ENCODE measurements around the gene VSX1.

The VSX1 gene

DNA sequence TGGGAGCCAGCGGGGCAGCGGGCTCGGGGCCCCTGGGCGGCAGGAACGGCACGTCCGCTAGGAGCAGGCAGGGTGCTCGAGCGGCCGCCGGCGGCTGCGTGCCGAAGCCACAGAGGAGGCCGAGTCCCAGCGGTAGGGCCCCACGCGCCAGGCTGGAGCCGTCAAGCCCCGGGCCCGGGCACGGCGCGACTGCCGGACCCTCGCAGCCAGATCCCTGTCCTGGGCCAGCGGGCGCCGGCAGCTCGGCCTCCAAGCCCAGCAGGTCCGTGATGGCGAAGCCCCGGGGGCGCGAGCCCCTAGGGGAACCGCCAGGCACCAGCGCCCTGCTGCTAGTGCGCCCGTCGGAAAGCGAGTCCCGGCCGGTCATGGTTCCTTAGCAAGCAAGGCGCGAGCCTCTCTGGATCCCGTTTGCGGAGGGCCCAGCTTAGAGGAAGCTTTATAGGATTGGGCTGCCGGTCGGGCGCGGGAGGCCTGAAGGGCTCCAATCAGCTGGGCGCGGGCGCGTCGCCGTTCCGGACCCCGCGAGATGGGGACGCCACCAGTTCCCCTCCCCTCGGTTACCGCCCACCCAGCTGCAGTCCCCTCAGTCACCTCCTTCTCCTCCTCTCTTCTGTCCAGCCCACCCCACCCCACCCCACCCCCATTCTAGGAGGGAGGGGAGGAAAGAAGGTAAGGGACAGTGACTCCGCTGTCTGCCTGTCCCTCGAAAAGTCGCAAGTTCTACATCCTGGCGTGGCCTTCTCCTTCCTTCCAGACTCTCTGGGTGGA, at the start of gene VSX1:
Gene VSX1 (minus strand): TSS at position 412 of the 768 bp plus-strand sequence. CDS start 45 bp downstream, at position 367.
- no peak for DNase-seq (ENCODE audit: low read depth, low spot score)

DNA sequence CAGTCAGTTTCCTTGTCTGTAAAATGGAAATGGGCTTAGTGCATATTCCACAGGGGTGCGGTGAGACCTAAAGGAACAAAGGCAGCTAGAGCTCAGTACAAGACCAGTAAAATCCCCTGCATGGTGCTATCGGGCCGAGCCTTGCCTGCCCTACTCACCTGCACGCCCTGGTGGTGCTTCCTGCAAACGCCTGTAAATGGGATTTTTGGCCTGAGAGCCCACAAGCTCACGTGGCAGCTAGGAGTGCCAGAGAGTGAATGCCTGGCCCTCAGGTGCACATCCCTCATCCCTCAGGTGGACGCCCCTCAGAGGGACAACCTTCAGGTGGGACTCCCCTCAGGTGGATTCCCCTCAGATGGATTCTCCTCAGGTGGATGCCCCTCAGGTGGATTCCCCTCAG, 48.0 kb upstream of the VSX1 start:
- no peak for DNase-seq (ENCODE audit: low read depth, low spot score)

DNA sequence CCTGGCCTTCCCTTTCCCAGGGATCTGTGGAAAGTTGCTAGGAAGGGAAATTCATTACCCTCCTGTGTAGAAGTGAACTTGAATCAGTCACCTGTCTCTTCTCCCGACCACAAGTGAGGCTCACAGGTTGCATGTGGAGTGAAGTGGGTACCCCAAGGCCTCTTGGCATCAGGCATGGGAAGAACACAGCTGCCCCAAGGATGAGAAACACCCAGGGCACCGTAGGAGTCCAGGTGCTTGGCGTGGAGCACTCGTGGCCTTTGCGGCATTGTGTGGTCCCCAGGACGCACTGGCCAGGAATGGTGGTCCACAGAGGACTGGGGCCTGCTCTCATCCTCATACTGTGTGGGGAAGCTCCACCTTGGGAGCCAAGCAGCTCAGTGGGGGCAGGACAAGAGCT, 47.5 kb upstream of the VSX1 start:
- no peak for DNase-seq (ENCODE audit: low read depth, low spot score)

DNA sequence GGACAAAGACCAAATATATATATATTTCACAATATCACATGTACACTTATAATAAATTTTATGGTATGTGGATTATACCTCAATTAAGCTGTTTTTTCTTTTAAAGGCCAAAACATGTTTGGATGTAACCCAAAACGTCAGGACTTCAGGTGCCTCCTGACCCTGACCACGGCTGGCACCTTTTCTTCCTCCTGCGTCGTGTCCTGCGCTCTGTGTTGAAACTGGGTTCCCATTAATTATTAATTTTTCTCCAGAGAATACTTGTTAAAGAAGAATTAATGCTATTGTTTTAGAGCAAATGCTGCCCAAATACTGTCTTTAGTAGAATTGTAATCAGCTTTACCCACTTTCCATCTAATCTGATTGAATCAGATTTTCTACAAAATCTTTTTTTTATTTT, 46.7 kb upstream of the VSX1 start:
- DNase-seq (ENCODE audit: low read depth, low spot score) = no peak

DNA sequence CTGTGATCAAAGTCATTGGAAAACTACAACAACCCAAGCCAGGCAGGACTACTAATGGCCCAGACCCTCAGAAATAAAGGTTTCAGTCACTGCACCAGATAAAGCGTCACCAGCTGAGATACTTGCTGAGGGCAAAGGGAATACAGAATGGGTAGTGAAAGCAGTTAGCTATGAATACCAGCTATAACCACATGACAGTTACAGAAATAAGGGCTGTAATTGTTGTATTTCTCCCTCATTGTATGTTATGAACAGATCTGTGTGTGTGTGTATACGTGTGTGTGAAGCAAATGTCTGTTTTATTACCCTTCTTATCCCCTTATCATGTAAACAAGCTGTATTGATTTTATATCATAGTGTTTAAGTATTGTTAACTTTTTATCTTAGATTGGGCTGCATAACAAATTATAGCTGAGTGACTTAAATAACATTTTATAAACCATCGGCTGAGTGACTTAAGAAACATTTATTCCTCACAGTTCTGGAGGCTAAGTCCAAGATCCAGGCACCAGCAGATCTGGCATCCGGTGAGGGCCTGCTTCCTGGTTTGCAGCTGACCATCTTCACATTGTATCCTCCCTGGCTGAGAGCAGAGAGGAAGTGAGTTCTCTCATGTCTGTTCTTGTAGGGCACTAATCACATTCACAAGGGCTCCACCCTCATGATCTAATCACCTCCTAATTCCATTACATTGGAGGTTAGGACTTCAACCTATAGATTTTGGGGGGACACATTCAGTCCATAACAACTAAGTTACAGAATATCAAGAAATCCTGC, 46.0 kb upstream of the VSX1 start:
- no peak for DNase-seq (ENCODE audit: low read depth, low spot score)

DNA sequence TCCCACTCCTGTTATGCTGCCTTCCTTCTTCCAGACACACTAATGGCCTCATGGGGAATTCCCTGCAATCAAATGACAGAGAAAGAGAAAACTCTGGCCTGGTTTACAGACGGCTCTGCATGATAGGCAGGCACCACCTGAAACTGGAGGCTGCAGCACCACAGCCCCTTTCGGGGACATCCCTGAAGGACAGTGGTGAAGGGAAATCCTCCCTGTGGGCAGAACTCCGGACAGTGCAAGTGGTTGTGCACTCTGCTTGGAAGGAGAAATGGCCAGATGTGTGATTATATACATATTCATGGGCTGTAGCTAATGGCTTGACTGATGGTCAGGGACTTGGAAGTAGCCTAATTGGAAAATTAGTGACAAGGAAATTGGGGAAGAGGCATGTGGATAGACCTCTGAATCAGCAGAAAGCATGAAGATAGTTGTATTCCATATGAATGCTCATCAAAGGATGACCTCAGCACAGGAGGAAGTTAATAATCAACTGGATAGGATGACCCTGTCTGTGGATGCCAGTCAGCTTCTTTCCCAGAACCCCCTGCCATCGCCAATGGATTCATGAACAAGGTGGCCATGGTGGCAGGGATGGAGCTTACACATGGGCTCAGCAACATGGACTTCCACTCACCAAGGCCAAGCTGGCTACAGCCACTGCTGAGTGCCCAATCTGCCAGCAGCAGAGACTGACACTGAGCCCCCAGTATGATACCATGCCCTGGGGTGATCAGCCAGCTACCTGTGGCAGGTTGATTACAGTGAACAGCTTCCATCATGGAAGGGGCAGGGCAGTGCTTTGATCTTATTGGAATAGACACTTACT, 44.5 kb upstream of the VSX1 start:
- no peak for DNase-seq (ENCODE audit: low read depth, low spot score)

DNA sequence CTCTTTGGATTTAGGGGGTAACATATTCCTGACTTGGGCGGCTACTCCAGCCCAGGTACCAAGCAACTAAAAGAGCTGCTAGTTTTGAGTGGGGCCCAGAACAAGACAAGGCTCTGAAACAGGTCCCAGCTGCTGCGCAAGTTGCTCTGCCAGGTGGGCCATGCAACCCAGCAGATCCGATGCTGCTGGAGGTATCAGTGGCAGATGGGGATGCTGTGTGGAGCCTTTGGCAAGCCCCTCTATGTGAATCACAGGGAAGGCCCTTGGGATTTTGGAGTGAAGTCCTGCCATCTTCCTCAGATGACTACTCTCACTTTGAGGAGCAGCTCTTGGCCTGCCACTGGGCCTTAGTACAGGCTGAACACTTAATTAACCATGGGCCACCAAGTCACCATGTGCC, 43.7 kb upstream of the VSX1 start:
- no peak for DNase-seq (ENCODE audit: low read depth, low spot score)

DNA sequence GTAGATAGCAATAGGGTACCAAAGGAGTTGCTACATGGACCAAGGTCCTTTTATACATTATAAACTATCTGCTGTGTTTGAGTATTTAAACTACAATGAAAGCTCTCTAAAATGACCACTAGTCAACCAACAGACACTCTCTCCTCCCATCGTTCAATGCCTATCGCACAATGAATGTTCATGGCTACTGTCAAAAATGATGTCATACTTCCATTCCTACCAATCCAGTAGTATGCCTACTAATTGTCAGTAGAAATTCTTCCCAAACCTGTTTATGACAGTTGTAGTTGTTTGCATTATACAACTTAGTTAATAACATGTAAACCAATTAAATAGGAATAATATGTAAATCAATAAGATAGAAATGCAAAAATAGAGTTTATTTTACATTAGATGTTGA, 39.0 kb upstream of the VSX1 start:
- no peak for DNase-seq (ENCODE audit: low read depth, low spot score)

DNA sequence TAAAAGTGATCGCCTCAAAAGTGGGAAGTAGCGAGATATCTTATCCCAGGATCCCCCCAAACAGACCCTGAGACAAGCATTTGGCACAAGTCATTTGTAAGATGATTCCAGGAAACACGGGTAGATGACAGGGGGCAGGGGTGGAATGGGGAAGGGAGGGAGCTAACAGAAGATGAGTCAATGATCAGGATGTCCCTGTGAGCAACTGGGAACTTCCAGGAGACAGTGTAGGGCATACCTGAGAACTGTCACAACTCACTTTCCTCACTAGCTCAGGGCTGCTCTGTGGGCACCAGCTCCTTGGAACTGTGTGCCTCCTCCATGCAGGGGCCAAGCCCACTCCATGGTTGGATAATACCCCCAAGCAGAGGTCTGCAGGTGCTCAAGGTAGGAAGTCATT, 38.5 kb upstream of the VSX1 start:
- DNase-seq (ENCODE audit: low read depth, low spot score) = no peak

DNA sequence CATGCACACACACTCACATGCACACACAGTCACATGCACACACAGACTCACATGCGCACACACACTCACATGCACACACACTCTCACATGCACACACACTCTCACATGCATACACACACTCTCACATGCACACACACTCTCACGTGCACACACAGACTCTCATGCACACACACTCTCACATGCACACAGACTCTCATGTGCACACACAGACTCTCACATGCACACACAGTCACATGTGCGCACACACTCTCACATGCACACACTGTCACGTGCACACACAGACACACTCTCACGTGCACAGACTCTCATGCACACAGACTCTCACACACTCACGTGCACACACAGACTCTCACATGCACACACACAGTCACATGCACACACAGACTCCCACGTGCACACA, 36.6 kb upstream of the VSX1 start:
- DNase-seq (ENCODE audit: low read depth, low spot score) = no peak

DNA sequence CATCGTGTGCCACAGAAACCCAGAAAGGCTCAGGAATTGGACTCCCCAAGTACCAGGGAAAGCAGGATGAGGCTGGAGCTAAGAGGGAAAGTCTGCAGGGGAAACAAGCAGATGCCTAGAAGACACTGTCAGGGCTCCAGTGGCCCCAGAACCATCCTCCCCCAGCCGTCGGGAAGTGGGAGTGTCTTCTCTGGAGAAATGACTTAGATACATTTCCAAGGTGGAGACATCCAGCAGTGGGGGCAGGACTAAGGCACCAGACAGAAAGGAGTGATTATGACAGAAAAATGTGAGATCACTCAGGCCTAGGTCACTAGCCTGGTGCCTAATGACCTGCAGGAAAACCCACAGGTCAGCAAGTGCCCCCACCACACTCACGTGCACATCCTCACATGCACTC, 36.0 kb upstream of the VSX1 start:
- DNase-seq (ENCODE audit: low read depth, low spot score) = no peak

DNA sequence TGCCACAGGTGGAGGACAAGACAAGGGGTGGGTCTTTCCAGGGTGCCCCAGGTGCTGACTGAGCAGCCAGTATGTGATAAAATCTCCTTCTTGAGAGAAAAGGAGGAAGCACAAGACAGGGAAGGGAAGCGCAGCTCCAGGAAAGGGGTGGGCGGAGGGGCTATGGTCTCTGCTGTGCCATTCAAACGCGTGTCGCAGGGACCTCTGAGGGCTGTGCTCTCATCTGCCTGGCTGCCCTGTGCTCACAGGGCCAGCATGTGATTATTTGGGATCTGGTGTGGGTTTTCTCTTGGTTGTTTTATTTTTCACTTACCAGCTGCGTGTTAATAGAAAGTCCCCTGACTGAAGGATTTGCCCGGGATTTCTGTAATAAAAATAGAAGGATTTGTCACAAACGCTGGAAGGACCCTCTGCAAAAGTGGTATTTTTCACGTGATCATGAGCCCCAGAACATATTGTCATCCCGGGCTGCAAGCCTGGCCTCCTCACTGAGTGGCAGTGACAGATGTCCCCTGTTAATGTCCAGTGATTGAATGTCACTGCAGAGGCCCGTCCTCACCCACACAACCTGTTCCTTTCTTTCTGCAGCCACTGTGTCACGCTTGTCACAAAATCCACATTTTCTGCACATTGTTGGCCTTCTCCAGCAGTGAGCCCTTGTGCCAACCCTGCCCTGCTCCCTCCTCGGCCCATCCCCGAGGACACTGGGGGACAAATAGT, 35.0 kb upstream of the VSX1 start:
- no peak for DNase-seq (ENCODE audit: low read depth, low spot score)

DNA sequence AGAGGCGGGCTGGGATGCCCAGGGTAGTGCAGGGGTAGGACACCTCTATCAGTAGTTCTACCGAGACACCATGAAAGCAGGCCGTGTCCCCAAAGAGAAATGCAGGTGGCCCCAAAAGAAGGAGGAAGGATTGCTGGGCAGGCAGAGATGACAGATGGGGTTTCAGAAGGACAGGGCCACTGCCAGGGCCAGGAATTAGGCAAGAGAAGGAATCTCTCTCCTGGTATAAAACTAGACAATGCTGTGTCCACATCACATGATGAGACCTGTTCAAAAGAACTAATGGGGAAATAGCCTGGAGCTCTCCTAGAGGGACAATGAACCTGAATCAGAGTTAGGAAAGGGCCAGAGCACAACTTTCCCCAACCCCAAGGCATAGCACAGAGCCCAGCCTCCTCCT, 21.6 kb upstream of the VSX1 start:
- DNase-seq (ENCODE audit: low read depth, low spot score) = no peak

DNA sequence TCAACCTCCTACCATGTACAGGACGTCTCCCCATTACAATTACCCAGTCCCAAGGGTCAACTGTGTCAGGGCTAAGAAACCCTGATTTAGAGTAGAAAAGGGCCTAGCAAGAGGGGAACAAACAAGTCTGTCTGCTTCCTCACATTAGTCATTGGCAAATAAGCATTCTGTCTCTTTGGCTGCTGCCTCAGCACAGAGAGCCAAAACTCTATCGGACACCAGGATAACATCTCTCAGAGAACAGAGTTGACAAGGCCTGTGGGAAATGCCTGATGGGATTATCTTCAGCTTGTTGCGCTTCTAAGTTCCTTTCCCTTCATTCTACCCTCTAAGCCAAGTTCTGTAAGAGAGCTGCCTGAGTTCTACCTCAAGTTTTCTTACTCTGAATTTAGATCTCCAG, 19.0 kb upstream of the VSX1 start:
- no peak for DNase-seq (ENCODE audit: low read depth, low spot score)

DNA sequence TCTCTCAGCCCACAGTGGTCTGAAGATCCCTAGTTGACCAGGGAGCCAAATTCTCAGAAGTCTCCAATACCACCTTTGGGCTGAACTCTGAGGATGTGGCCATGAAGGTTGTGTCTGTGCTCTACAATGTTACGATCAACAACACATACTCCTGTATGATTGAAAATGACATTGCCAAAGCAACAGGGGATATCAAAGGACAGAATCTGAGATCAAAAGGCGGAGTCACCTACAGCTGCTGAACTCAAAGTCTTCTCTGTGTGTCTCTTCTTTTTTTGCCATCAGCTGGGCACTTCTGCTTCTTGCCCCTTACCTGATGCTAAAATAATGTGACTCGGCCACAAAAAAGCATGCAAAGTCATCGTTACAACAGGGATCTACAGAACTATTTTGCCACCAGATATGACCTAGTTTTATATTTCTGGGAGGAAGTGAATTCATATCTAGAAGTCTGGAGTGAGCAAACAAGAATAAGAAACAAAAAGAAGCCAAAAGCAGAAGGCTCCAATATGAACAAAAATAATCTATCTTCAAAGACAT, 17.7 kb upstream of the VSX1 start:
- DNase-seq (ENCODE audit: low read depth, low spot score) = no peak

DNA sequence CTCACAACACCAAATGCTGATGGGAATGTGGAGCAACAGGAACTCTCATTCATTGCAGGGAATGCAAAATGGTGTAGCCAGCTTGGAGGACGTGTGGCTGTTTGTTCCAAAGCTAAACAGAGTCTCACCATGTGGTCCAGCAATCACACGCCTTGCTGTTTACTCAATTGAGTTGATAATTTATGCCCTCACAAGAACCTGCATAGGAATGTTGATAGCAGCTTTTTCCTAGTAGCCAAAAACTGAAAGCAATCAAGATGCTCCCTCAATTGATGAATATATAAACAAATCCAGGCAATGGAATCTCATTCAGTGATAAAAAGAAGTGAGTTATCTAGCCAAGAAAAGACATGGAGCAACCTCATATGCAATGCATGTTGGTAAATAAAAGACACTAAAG, 15.6 kb upstream of the VSX1 start:
- DNase-seq (ENCODE audit: low read depth, low spot score) = no peak

DNA sequence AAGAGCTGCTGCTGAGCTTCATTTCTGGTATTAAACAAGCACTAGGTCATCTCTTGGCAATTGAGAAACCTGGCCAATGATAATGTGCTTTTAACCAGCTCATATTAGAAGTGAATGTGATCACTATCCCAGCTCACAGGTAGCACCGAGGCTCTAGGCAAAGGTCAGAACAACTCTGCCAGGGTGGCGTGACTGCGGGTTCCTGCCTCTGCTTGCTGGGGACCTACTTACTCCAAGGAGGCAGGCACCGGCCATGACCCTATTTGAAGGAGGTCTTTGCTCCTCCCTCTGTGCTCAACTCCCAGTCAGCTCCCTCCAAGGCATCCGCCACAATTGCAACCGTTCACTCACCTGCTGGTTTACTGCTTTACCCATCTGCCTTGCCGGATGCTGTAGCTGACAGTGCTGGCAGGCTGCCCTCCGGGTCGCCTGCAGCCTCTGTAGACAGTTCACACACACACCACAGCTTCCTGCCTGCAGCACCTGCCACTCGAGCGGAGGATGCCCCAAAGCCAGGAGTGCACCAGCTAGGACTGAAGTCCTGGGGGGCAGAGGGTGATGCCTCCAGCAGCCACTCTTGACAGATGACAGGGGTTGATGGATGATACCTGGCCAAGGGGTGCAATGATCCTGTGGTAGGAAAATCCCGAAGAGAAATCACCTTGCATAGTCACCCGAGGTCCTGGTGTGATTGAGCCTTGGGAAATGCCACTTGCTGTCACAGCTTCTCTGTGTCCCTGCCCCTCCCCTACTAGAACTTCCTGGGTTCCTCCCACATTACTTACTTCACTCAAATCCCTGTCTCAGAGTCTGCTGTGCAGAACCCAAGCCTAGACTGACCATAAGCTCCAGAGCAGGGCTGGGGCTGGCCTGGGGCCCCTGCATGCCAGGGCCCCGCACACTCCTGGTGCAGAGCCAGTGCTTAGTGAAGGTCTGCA, 8.8 kb upstream of the VSX1 start:
- DNase-seq (ENCODE audit: low read depth, low spot score) = no peak

DNA sequence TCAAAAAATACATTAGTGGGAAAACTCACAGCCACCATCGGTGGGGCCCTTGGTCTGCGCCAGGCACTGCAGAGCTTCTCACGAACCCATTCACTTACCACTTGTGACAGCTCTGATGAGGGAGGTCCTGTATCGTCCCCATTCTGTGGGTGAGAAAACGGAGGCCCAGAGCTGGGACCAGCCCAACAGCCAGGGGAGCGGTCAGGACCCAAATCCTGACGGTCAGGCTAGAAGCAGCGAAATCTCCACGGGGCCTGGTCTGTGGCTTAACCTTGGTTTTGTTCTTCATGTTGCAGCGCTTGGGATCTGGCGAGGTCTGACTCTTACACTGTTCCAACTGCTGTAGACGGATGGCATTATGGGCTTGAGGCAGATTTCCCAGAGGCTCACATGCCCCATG, 7.7 kb upstream of the VSX1 start:
- DNase-seq (ENCODE audit: low read depth, low spot score) = no peak

DNA sequence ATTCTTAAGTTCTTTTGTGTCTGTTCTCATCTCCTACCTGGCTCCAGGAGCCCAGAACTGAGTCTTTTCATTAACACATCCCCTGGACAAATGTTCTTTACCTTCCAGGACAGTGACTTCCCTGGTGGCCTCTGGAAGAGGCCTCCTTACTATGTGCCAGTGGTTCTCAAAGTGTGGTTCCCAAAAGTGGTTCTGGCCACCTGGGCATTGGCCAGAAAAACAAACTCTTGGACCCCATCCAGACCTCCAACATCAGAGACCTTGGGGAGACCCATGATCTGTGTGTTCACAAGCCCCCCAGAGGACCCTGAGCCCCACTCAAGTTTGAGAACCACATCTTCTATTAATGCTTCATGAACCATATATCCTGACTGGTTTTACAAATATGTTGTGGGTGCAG, 7.2 kb upstream of the VSX1 start:
- no peak for DNase-seq (ENCODE audit: low read depth, low spot score)

DNA sequence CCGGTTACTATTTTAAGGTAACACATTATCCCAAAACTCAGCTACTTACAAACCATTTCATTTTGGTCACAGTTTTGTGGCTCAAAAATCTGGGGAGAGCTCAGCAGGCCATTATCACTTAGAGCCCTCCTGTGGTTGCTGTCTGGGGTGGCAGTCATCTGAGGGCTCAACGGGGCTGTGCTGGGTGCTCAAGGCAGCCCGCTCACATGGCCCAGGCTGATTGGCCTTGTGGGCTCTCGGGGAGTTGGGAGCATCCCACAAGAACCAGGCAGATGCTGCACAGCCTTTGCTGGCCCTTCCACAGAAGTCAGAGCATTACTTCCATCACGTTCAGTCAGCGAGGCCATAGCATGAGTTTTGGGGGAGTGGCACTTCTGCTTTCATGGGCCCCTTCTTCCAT, 6.3 kb upstream of the VSX1 start:
- no peak for DNase-seq (ENCODE audit: low read depth, low spot score)
